ENCODE data around the gene CDKL5. TPM values are rescaled to one million over a fixed set of nuclear protein-coding genes. Genes with fewer than 3 reads are reported as not detected.

Gene CDKL5
- total RNA-seq, 2 donors from 2014 or later, result 9.2 to 9.8 TPM

GRCh38 chrX:18491587-18492340 is 66.4 kb downstream of the CDKL5 start:
- H3K27me3 ChIP-seq, result no peaks in the 10 kb centered on the region
- no peaks in the 10 kb centered on the region for H3K36me3 ChIP-seq

GRCh38 chrX:18534949-18535348 is 109.5 kb downstream of the CDKL5 start:
- no peaks in the 10 kb centered on the region for H3K27me3 ChIP-seq
- no peak for DNase-seq (ENCODE audit: low spot score)
- no peaks in the 10 kb centered on the region for H3K4me1 ChIP-seq
- no peaks in the 10 kb centered on the region for H3K36me3 ChIP-seq
- H3K4me3 ChIP-seq, result no peak overlapping the region
- TF ChIP-seq, protein P1, sequence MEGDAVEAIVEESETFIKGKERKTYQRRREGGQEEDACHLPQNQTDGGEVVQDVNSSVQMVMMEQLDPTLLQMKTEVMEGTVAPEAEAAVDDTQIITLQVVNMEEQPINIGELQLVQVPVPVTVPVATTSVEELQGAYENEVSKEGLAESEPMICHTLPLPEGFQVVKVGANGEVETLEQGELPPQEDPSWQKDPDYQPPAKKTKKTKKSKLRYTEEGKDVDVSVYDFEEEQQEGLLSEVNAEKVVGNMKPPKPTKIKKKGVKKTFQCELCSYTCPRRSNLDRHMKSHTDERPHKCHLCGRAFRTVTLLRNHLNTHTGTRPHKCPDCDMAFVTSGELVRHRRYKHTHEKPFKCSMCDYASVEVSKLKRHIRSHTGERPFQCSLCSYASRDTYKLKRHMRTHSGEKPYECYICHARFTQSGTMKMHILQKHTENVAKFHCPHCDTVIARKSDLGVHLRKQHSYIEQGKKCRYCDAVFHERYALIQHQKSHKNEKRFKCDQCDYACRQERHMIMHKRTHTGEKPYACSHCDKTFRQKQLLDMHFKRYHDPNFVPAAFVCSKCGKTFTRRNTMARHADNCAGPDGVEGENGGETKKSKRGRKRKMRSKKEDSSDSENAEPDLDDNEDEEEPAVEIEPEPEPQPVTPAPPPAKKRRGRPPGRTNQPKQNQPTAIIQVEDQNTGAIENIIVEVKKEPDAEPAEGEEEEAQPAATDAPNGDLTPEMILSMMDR (IDR thresholded peaks at IDR 0.05), result no peak
- no peak overlapping the region for H3K27ac ChIP-seq
- no peaks in the 10 kb centered on the region for H3K9me3 ChIP-seq

More at GRCh38 chrX:18491587-18492340, 66.4 kb downstream of the CDKL5 start:
- Histone ChIP-seq H3K4me3 (no peak overlapping the region), H3K4me1 (no peaks in the 10 kb centered on the region), H3K27ac (no peak overlapping the region), H3K9me3 (no peaks in the 10 kb centered on the region)
- TF ChIP-seq, protein P1 (IDR thresholded peaks at IDR 0.05), result no peak
- DNase-seq (ENCODE audit: low spot score), result no peak

- H3K27me3 ChIP-seq, result no peaks in the 10 kb centered on the region
- no peaks in the 10 kb centered on the region for H3K9me3 ChIP-seq
- no peaks in the 10 kb centered on the region for H3K4me1 ChIP-seq
- H3K27ac ChIP-seq, result no peak overlapping the region
- no peaks in the 10 kb centered on the region for H3K36me3 ChIP-seq
- no peak for DNase-seq (ENCODE audit: low spot score)
- TF ChIP-seq, protein P1 (IDR thresholded peaks at IDR 0.05), result no peak
- H3K4me3 ChIP-seq, result no peak overlapping the region
Measured at GRCh38 chrX:18537068-18537467, 111.7 kb downstream of the CDKL5 start.

DNA sequence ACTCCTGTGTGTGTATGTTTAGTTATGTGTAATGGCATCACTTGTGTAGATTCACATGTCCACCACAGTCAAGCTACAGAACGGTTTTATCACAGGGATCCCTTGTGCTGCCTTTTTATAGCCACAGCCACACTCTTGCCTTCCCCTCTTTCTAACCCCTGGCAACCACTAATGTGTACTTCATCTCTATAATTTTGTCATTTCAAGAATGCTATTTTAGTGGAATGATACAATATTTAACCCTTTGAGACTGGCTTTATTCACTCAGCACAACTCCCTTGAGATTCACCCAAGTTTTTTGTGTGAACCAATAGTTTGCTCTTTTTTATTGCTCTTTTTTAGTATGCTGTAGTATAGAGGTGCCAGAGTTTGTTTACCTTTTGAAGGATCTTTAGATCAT is 112.1 kb downstream of the CDKL5 start:
- TF ChIP-seq, protein P1 (IDR thresholded peaks at IDR 0.05), result no peak
- H3K9me3 ChIP-seq, result no peaks in the 10 kb centered on the region
- H3K4me1 ChIP-seq, result no peaks in the 10 kb centered on the region
- no peak overlapping the region for H3K4me3 ChIP-seq
- no peaks in the 10 kb centered on the region for H3K36me3 ChIP-seq
- no peak overlapping the region for H3K27ac ChIP-seq
- no peaks in the 10 kb centered on the region for H3K27me3 ChIP-seq
- DNase-seq (ENCODE audit: low spot score), result no peak

GRCh38 chrX:18542131-18542530 is 116.7 kb downstream of the CDKL5 start:
- no peaks in the 10 kb centered on the region for H3K4me1 ChIP-seq
- H3K4me3 ChIP-seq, result no peak overlapping the region
- H3K27ac ChIP-seq, result no peak overlapping the region
- no peaks in the 10 kb centered on the region for H3K9me3 ChIP-seq
- TF ChIP-seq, protein P1 (IDR thresholded peaks at IDR 0.05), result no peak
- no peaks in the 10 kb centered on the region for H3K27me3 ChIP-seq
- no peaks in the 10 kb centered on the region for H3K36me3 ChIP-seq
- DNase-seq (ENCODE audit: low spot score), result no peak

- no peaks in the 10 kb centered on the region for H3K36me3 ChIP-seq
- H3K27ac ChIP-seq, result no peak overlapping the region
- TF ChIP-seq, protein P1 (IDR thresholded peaks at IDR 0.05), result no peak
- no peaks in the 10 kb centered on the region for H3K27me3 ChIP-seq
- no peak for DNase-seq (ENCODE audit: low spot score)
- H3K9me3 ChIP-seq, result no peaks in the 10 kb centered on the region
- no peak overlapping the region for H3K4me3 ChIP-seq
- H3K4me1 ChIP-seq, result no peaks in the 10 kb centered on the region
Measured at GRCh38 chrX:18542905-18543304, 117.5 kb downstream of the CDKL5 start.
